Measurements from ENCODE around the gene ZNF597. TPM values are rescaled to one million over a fixed set of nuclear protein-coding genes. Genes with fewer than 3 reads are reported as not detected.

ZNF597 gene
- total RNA-seq, 1 experiment from 2014 or later, result not detected

DNA sequence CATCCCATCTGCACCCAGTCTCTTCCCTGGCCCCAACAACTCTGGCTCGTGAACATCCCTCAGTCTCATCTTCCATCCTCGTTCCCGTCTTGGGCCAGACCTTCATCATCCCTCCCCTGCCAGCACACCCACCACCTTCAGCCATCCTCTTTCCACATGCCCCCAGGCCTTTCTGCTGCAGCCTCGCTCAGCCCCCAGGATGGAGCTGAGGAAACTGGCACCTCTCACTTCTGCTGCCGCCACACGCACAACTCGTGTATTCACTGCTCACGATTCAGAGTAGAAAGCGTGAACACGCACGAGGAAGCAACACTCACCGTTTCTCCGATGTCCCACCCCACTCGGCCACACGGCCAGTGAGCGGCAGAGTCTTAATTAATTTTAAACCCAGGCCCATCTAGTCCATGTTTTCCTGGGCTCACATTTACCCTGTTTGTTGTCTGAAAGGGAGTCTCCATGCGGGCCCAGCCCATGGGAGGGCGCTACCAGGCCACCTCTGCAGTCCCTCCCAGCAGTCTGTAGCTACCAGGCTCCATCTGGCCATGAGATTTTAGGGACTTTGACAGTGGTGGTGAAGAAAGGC is 39.4 kb upstream of the ZNF597 start:
- H3K4me1 ChIP-seq (ENCODE audit: insufficient read depth, low read length), result no peaks in the 10 kb centered on the region
- no peaks in the 10 kb centered on the region for H3F3A ChIP-seq (ENCODE audit: low read length, unreplicated experiment)
- no peaks in the 10 kb centered on the region; the same call in 1 of the 2 replicates for H3K36me3 ChIP-seq (ENCODE audit: low read depth, low read length)
- H3K9me2 ChIP-seq (replicated peaks; ENCODE audit: low read length), result no peaks in the 10 kb centered on the region
- no peak overlapping the region for H3K4me3 ChIP-seq (ENCODE audit: low read length)
- H3K79me2 ChIP-seq (ENCODE audit: low read length), result 0 out of 2 replicates have a peak, but pooled peaks cover 3% of the 10 kb centered on the region
- no peak for ATAC-seq
- H3K27ac ChIP-seq (ENCODE audit: low read length), result no peak overlapping the region
- POLR2A ChIA-PET (ENCODE audit: unreplicated experiment), result no interaction called here
- BruUV-seq (replicated peaks), result no TSS peak
- intact Hi-C loops (cut with micrococcal nuclease), result no loop called here
- DNase-seq, result no peak
- H3K9me3 ChIP-seq (ENCODE audit: low read length), result no peaks in the 10 kb centered on the region
- no peak overlapping the region for H3K4me2 ChIP-seq (ENCODE audit: low read length)
- H2AFZ ChIP-seq (ENCODE audit: low read length), result no peak overlapping the region
- H4K20me1 ChIP-seq (ENCODE audit: low read length), result no peaks in the 10 kb centered on the region
- CTCF ChIA-PET, result no interaction called here
- no peak for TF ChIP-seq EZH2phosphoT487 (IDR thresholded peaks at IDR 0.05; ENCODE audit: borderline replicate concordance, low read length)
- no peak for TF ChIP-seq CTCF (conservative IDR thresholded peaks at IDR 0.05; ENCODE audit: low read depth, low read length)
- no peak for TF ChIP-seq EZH2 (IDR thresholded peaks at IDR 0.05; ENCODE audit: low read length, unreplicated experiment)
- H3K9ac ChIP-seq (ENCODE audit: low read length), result no peak overlapping the region
- H3K27me3 ChIP-seq (ENCODE audit: low read length), result no peaks in the 10 kb centered on the region

DNA sequence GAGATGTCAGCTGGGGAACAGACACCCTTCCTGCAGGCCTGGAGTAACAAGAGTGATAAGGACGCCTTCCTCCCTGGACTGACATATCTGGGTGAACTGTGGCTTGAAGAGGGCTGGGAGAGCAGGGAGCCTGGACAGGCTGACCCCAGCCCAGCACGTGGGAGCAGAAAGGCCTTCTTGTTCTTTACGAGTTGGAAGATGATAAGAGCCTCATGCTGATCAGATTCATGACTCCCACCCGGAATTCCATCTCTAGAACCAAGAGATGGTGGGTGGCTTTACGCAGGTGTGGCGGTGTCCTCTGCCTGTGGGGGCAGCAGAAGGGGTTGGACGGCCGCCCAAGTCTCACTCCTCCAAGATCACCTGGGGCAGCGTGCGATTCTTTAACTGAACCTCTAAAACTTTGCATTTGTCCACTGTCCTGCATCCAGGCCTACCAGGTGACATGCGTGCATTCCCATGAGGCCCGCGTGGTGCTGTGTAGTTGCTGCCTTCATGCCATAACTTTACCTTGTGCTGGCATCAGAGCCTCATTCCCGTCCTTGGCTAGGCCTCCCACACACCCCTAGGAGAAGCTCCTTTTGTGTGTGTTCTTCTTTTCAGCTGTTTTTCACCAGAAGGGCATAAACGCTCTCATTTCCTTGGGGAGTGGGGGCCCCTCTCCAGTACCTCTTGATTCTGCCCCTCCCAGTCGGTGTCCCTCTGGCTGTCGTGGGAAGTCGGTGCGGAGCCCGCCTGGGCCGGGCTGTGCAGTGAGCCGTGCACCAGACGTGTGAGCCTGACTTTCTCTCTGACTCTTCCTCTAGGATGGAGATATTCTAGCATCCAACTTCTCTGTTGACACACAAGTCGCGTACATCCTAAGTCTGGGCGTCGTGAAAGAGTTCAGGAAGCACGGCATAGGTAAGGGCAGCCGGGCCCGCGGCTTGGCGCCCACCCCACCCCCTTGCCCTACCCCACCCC is 38.7 kb upstream of the ZNF597 start:
- ATAC-seq, result no peak

More for the DNA sequence above, 38.7 kb upstream of the ZNF597 start:
- Histone ChIP-seq H3K4me2 (ENCODE audit: low read length) (no peak overlapping the region), H3K9me3 (ENCODE audit: low read length) (no peaks in the 10 kb centered on the region), H2AFZ (ENCODE audit: low read length) (no peak overlapping the region), H3K27me3 (ENCODE audit: low read length) (no peaks in the 10 kb centered on the region), H4K20me1 (ENCODE audit: low read length) (no peaks in the 10 kb centered on the region), H3K4me1 (ENCODE audit: insufficient read depth, low read length) (no peaks in the 10 kb centered on the region), H3K9me2 (replicated peaks; ENCODE audit: low read length) (no peaks in the 10 kb centered on the region), H3K4me3 (ENCODE audit: low read length) (no peak overlapping the region), H3K79me2 (ENCODE audit: low read length) (0 out of 2 replicates have a peak, but pooled peaks cover 3% of the 10 kb centered on the region), H3F3A (ENCODE audit: low read length, unreplicated experiment) (no peaks in the 10 kb centered on the region), H3K9ac (ENCODE audit: low read length) (no peak overlapping the region), H3K36me3 (ENCODE audit: low read depth, low read length) (no peaks in the 10 kb centered on the region; the same call in 1 of the 2 replicates), H3K27ac (ENCODE audit: low read length) (no peak overlapping the region)
- intact Hi-C loops (cut with micrococcal nuclease), result no loop called here
- CTCF ChIA-PET, result no interaction called here
- TF ChIP-seq EZH2phosphoT487 (IDR thresholded peaks at IDR 0.05; ENCODE audit: borderline replicate concordance, low read length) (no peak), CTCF (conservative IDR thresholded peaks at IDR 0.05; ENCODE audit: low read depth, low read length) (no peak), EZH2 (IDR thresholded peaks at IDR 0.05; ENCODE audit: low read length, unreplicated experiment) (no peak)
- no TSS peak for BruUV-seq (replicated peaks)
- POLR2A ChIA-PET (ENCODE audit: unreplicated experiment), result no interaction called here
- no peak for DNase-seq

Data from PC-3 (cell line).